Mucosa of descending colon (tissue), 3 donors: ENCODE data around the gene PPFIA4. TPM values are rescaled to one million over a fixed set of nuclear protein-coding genes. Genes with fewer than 3 reads are reported as not detected.

Experiments used
- ATAC-seq: fragments of 200-7000 bp; cut with Tn5 transposase; one replicate; pipeline ENCODE4 v1.9.1; 2020; ENCODE audit warnings: mild to moderate bottlenecking, moderate library complexity
- DNase-seq, 3 donors: peaks; one replicate each; pipeline ENCODE4 v3.0.0-alpha.2; 2020
- H3K36me3 ChIP-seq: fragments of 200-600 bp; one replicate; pipeline ENCODE4 v1.8.0; 2021; ENCODE audit warnings: low read depth, mild to moderate bottlenecking
- H3K4me1 ChIP-seq: fragments of 200-600 bp; one replicate; pipeline ENCODE4 v1.8.0; 2021; ENCODE audit warnings: low read depth, mild to moderate bottlenecking
- H3K4me3 ChIP-seq: fragments of 200-600 bp; one replicate; pipeline ENCODE4 v1.8.0; 2021; ENCODE audit warnings: mild to moderate bottlenecking
- H3K9me3 ChIP-seq: fragments of 200-600 bp; one replicate; pipeline ENCODE4 v1.8.0; 2021; ENCODE audit warnings: mild to moderate bottlenecking
- CTCF ChIP-seq: fragments of 200-600 bp; IDR thresholded peaks from one replicate; pipeline ENCODE4 v1.8.0; 2022; ENCODE audit warnings: antibody characterized with exemption, mild to moderate bottlenecking
- intact Hi-C, 2 donors: fragments of 100-400 bp; cut with DNase I in 1 of 2; cut with micrococcal nuclease in 1 of 2; formaldehyde crosslinking; loops; one replicate each; pipeline versions ENCODE4 v1.11.0 to v1.11.1; 2022; cut with DNase I, micrococcal nuclease
- total RNA-seq, 3 donors: library from RNA; stranded (reverse); fragmentation: NEBNext Ultra II Directional in 2 of 3; extraction: Animal tissue kit (Norgen Biotek cat#: 25700) in 2 of 3; gene quantifications; one replicate each; pipeline versions ENCODE4 v1.2.1 to v1.2.4, GENCODE V29; 2021 to 2023
- donor health status: DM: no; HTN: no; CAD: no; lungs with moderate emphysema.
- donor health status: DM: no; HTN: no; CAD: no.
- donor health status: DM: no; HTN: yes; CAD: no.

The PPFIA4 gene
- total RNA-seq, 3 donors from 2014 or later: 0.43 to 4.0 (median 0.60) TPM

- intact Hi-C loops: loop anchor here (5.0 kb wide), 1 partner anchor 101 kb away; no protein-coding TSS in a partner anchor
- Histone ChIP-seq H3K9me3 (no peaks in the 10 kb centered on the region), H3K4me3 (no peak overlapping the region), H3K4me1 (no peaks in the 10 kb centered on the region), H3K36me3 (no peaks in the 10 kb centered on the region)
- TF ChIP-seq CTCF: no peak
- no peak for ATAC-seq
- no peak for DNase-seq
These were observed 90.0 kb downstream of the PPFIA4 start for GRCh38 chr1:203116091-203116820.

- peak; percentile 68 for TF ChIP-seq CTCF
- Histone ChIP-seq H3K4me1 (no peaks in the 10 kb centered on the region), H3K9me3 (no peaks in the 10 kb centered on the region), H3K4me3 (no peak overlapping the region), H3K36me3 (no peaks in the 10 kb centered on the region)
- ATAC-seq (peak; percentile 85), DNase-seq (peak in 2 of 3 donors; percentile 74 to 79)
- intact Hi-C loops: loop anchor here (5.0 kb wide), 1 partner anchor 99 kb away; no protein-coding TSS in a partner anchor
These were observed 91.6 kb downstream of the PPFIA4 start for GRCh38 chr1:203117611-203118575.

GRCh38 chr1:203120325-203121153 is 94.2 kb downstream of the PPFIA4 start:
- Histone ChIP-seq H3K4me3 (no peak overlapping the region), H3K4me1 (no peaks in the 10 kb centered on the region), H3K9me3 (no peaks in the 10 kb centered on the region), H3K36me3 (no peaks in the 10 kb centered on the region)
- intact Hi-C loops: no loop called here
- DNase-seq: no peak
- TF ChIP-seq CTCF: no peak
- ATAC-seq: no peak

GRCh38 chr1:203121186-203122015 is 95.1 kb downstream of the PPFIA4 start:
- no peaks in the 10 kb centered on the region for H3K9me3 ChIP-seq
- no peak overlapping the region for H3K4me3 ChIP-seq
- no peaks in the 10 kb centered on the region for H3K36me3 ChIP-seq
- H3K4me1 ChIP-seq: no peaks in the 10 kb centered on the region
- DNase-seq (no peak), ATAC-seq (no peak)
- no peak for TF ChIP-seq CTCF
- intact Hi-C loops: no loop called here
